ENCODE measurements around the gene SIKE1. TPM values are rescaled to one million over a fixed set of nuclear protein-coding genes. Genes with fewer than 3 reads are reported as not detected.

Gene SIKE1
- total RNA-seq, 1 donor from 2014 or later = 64.2 TPM

GRCh38 chr1:114750780-114751179 lies 29.7 kb downstream of the SIKE1 start:
- Histone ChIP-seq H3K4me3 (ENCODE audit: insufficient read depth, low read depth, low read length) (no peak overlapping the region), H3K4me2 (ENCODE audit: low read length) (no peak overlapping the region), H3K9ac (ENCODE audit: low read length) (no peak overlapping the region), H4K20me1 (ENCODE audit: insufficient read depth, low read length) (peaks cover 98% of the 10 kb centered on the region), H3K27ac (ENCODE audit: low read depth, low read length) (no peak overlapping the region), H3K79me2 (ENCODE audit: insufficient read depth, low read length) (peaks cover 100% of the 10 kb centered on the region), H3K27me3 (ENCODE audit: insufficient read depth, low read length) (no peaks in the 10 kb centered on the region), H3K36me3 (ENCODE audit: insufficient read depth, low read length) (peaks cover 34% of the 10 kb centered on the region), H2AFZ (ENCODE audit: low read depth, low read length) (no peak overlapping the region), H3K9me3 (ENCODE audit: insufficient read depth, low read depth, low read length) (no peaks in the 10 kb centered on the region), H3K4me1 (ENCODE audit: insufficient read depth, low read length) (peaks cover 12% of the 10 kb centered on the region)
- Mint-ChIP-seq H3K4me1 (ENCODE audit: low read depth, unreplicated experiment) (peaks cover 48% of the 10 kb centered on the region), H3K9me3 (ENCODE audit: unreplicated experiment) (no peaks in the 10 kb centered on the region), H3K36me3 (ENCODE audit: low read depth, unreplicated experiment) (peaks cover 2% of the 10 kb centered on the region), H3K27me3 (ENCODE audit: low read depth, unreplicated experiment) (no peaks in the 10 kb centered on the region), H3K27ac (ENCODE audit: unreplicated experiment) (no peak overlapping the region), H3K4me3 (ENCODE audit: unreplicated experiment) (no peak overlapping the region)
- peak; percentile 11 for DNase-seq (ENCODE audit: low read depth)
- no peak for TF ChIP-seq CTCF (IDR thresholded peaks at IDR 0.05; ENCODE audit: insufficient read depth, low read depth, low read length)
- no peak for TF ChIP-seq EZH2 (IDR thresholded peaks at IDR 0.05; ENCODE audit: insufficient read depth, low read length)
- FAIRE-seq = no peak

- Histone ChIP-seq H4K20me1 (ENCODE audit: insufficient read depth, low read length) (peaks cover 97% of the 10 kb centered on the region), H3K9me3 (ENCODE audit: insufficient read depth, low read depth, low read length) (no peaks in the 10 kb centered on the region), H2AFZ (ENCODE audit: low read depth, low read length) (no peak overlapping the region), H3K4me2 (ENCODE audit: low read length) (no peak overlapping the region), H3K36me3 (ENCODE audit: insufficient read depth, low read length) (peaks cover 37% of the 10 kb centered on the region), H3K4me1 (ENCODE audit: insufficient read depth, low read length) (peaks cover 3% of the 10 kb centered on the region), H3K27ac (ENCODE audit: low read depth, low read length) (no peak overlapping the region), H3K9ac (ENCODE audit: low read length) (no peak overlapping the region), H3K4me3 (ENCODE audit: insufficient read depth, low read depth, low read length) (no peak overlapping the region), H3K27me3 (ENCODE audit: insufficient read depth, low read length) (no peaks in the 10 kb centered on the region), H3K79me2 (ENCODE audit: insufficient read depth, low read length) (peaks cover 100% of the 10 kb centered on the region)
- no peak for TF ChIP-seq CTCF (IDR thresholded peaks at IDR 0.05; ENCODE audit: insufficient read depth, low read depth, low read length)
- TF ChIP-seq EZH2 (IDR thresholded peaks at IDR 0.05; ENCODE audit: insufficient read depth, low read length) = no peak
- Mint-ChIP-seq H3K36me3 (ENCODE audit: low read depth, unreplicated experiment) (peaks cover 2% of the 10 kb centered on the region), H3K27me3 (ENCODE audit: low read depth, unreplicated experiment) (no peaks in the 10 kb centered on the region), H3K9me3 (ENCODE audit: unreplicated experiment) (no peaks in the 10 kb centered on the region), H3K4me3 (ENCODE audit: unreplicated experiment) (no peak overlapping the region), H3K27ac (ENCODE audit: unreplicated experiment) (no peak overlapping the region), H3K4me1 (ENCODE audit: low read depth, unreplicated experiment) (peaks cover 43% of the 10 kb centered on the region)
- DNase-seq (ENCODE audit: low read depth) (no peak), FAIRE-seq (no peak)
Measured at GRCh38 chr1:114749835-114750234, 30.6 kb downstream of the SIKE1 start.

- TF ChIP-seq CTCF (IDR thresholded peaks at IDR 0.05; ENCODE audit: insufficient read depth, low read depth, low read length) = no peak
- no peak for TF ChIP-seq EZH2 (IDR thresholded peaks at IDR 0.05; ENCODE audit: insufficient read depth, low read length)
- H3K36me3 ChIP-seq (ENCODE audit: insufficient read depth, low read length) = peaks cover 50% of the 10 kb centered on the region
- no peak overlapping the region for H3K4me2 ChIP-seq (ENCODE audit: low read length)
- no peaks in the 10 kb centered on the region for H3K9me3 ChIP-seq (ENCODE audit: insufficient read depth, low read depth, low read length)
- H3K36me3 Mint-ChIP-seq (ENCODE audit: low read depth, unreplicated experiment) = peaks cover 5% of the 10 kb centered on the region
- H3K79me2 ChIP-seq (ENCODE audit: insufficient read depth, low read length) = peaks cover 100% of the 10 kb centered on the region
- H4K20me1 ChIP-seq (ENCODE audit: insufficient read depth, low read length) = peaks cover 96% of the 10 kb centered on the region
- DNase-seq (ENCODE audit: low read depth) (no peak), FAIRE-seq (no peak)
- no peak overlapping the region for H2AFZ ChIP-seq (ENCODE audit: low read depth, low read length)
- no peaks in the 10 kb centered on the region for H3K27me3 ChIP-seq (ENCODE audit: insufficient read depth, low read length)
- H3K27me3 Mint-ChIP-seq (ENCODE audit: low read depth, unreplicated experiment) = no peaks in the 10 kb centered on the region
- H3K9me3 Mint-ChIP-seq (ENCODE audit: unreplicated experiment) = no peaks in the 10 kb centered on the region
- H3K27ac Mint-ChIP-seq (ENCODE audit: unreplicated experiment) = no peak overlapping the region
- no peak overlapping the region for H3K9ac ChIP-seq (ENCODE audit: low read length)
- no peak overlapping the region for H3K4me3 Mint-ChIP-seq (ENCODE audit: unreplicated experiment)
- H3K4me1 ChIP-seq (ENCODE audit: insufficient read depth, low read length) = no peaks in the 10 kb centered on the region
- H3K4me3 ChIP-seq (ENCODE audit: insufficient read depth, low read depth, low read length) = no peak overlapping the region
- H3K4me1 Mint-ChIP-seq (ENCODE audit: low read depth, unreplicated experiment) = peaks cover 34% of the 10 kb centered on the region
- no peak overlapping the region for H3K27ac ChIP-seq (ENCODE audit: low read depth, low read length)
Measured at GRCh38 chr1:114746450-114747121, 33.9 kb downstream of the SIKE1 start.

Data from astrocyte (in vitro differentiated cells and primary cell).